Fibroblast of pulmonary artery (primary cell): ENCODE measurements around the gene IGF2R.
"Not testable (repeated sequence)": the region's sequence is repeated elsewhere in the genome, so short reads cannot be mapped to it uniquely, and the experiment has no call there.

Experiments
- DNase-seq: peaks from one replicate; pipeline ENCODE4 v3.0.0-alpha.2; 2010; ENCODE audit warnings: low read depth
- H3K4me3 ChIP-seq: replicated peaks from 2 replicates; pipeline ENCODE4 v1.5.1; 2011; ENCODE audit warnings: low read depth, mild to moderate bottlenecking, control low read depth, low read length, moderate library complexity
- TF ChIP-seq, protein P1 (sequence below): IDR thresholded peaks from 2 replicates; pipeline ENCODE4 v1.5.1; 2011; ENCODE audit warnings: mild to moderate bottlenecking, control low read depth, low read length, inconsistent platforms; ENCODE audit errors: missing control alignments

The IGF2R gene

GRCh38 chr6:160111806-160112205, 142.9 kb downstream of the IGF2R start:
- DNase-seq = no peak
- no peak overlapping the region for H3K4me3 ChIP-seq
- TF ChIP-seq, protein P1, sequence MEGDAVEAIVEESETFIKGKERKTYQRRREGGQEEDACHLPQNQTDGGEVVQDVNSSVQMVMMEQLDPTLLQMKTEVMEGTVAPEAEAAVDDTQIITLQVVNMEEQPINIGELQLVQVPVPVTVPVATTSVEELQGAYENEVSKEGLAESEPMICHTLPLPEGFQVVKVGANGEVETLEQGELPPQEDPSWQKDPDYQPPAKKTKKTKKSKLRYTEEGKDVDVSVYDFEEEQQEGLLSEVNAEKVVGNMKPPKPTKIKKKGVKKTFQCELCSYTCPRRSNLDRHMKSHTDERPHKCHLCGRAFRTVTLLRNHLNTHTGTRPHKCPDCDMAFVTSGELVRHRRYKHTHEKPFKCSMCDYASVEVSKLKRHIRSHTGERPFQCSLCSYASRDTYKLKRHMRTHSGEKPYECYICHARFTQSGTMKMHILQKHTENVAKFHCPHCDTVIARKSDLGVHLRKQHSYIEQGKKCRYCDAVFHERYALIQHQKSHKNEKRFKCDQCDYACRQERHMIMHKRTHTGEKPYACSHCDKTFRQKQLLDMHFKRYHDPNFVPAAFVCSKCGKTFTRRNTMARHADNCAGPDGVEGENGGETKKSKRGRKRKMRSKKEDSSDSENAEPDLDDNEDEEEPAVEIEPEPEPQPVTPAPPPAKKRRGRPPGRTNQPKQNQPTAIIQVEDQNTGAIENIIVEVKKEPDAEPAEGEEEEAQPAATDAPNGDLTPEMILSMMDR = no peak

DNA sequence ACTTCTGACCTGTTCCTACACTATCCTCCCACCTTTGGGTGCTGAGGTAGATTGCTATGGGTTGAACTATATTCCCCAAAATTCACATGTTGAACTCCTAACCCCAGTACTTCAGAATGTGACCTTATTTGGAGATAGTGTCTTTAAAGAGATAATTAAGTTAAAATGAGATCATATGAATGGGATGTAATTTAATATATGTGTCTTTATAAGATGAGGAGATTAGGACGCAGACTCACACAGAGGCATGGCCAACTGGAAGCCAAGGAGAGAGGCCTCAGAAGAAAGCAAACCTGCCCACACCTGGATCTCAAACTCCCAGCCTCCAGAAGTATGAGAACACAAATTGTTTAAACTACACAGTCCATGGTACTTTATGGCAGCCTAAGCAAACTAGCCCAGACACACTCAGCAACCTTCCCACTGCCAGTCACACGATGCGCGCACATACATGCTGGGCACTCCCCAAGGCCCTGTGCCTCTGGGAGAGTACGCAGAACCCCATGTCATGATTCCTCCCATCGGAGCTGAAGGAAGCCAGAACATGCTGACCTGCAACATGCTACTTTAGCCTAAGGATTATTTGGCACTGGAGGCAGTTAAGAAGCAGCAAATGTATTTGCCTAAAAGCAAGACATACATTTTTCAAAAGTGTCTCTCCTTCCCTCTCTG, 143.9 kb downstream of the IGF2R start:
- DNase-seq = no peak
- no peak overlapping the region for H3K4me3 ChIP-seq
- TF ChIP-seq, protein P1 = no peak

- DNase-seq = not testable (repeated sequence)
These were observed 145.7 kb downstream of the IGF2R start for GRCh38 chr6:160114536-160114935.

DNA sequence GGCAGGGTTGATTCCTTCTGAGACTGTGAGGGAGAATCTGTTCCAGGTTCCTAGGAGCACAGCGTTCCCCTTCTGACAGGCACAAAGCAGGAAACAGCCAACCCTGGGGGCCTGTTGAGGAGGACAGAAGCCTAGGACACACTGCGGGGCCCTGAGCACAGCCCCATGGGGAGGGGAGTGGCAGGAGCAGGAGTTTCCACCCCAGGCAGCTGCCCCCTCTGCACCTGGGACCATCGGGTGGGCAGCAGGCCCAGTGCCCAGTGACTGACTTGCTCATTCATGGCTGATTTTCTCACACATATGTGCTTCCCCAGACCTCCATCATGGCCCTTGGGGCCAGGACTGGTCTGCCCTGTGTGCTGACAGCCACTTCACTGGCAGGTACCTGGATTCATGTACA, 146.5 kb downstream of the IGF2R start:
- no peak for DNase-seq
- TF ChIP-seq, protein P1 = no peak

More at GRCh38 chr6:160114536-160114935, 145.7 kb downstream of the IGF2R start:
- H3K4me3 ChIP-seq = not testable (repeated sequence)

DNA sequence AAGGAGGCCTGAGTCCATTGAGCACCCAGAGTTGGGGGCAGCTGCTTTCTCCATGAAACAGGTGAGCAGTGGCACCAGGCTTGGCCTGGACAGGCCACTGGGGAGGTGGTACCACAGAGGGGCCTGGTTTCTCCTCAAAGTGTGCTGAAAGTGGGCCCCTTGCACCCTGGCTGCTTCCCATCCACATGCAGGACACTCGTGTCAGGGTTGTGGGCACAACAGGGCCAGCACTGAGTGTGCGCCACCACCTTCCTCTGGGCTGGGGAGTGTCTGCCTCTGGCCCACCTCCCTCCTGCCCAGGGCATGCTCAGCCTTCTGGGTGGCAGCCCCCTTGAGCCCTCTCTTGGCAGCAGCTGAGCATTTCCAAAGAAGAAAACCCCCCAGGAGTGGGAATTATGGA, 147.5 kb downstream of the IGF2R start:
- TF ChIP-seq, protein P1 = no peak

More for the DNA sequence above, 146.5 kb downstream of the IGF2R start:
- H3K4me3 ChIP-seq = no peak overlapping the region

DNA sequence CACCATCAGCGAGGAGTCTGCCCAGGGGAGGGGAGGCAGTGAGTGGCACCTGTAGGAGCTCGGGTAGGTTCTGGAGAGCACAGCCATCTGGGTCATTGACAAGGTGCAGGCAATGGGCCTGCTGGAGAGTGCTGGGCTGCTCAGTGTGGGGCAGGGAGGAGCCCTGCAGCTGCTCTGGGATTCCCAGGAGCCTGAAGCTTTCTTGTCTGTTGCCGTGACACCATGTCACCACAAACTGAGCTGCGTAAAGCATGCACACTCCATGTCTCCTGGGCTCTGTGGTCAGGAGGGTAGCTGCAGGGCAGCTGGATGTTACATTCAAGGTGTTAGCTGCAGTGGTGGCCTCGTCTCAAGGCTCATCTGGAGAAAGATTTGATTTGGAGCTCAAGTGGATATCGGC, 148.3 kb downstream of the IGF2R start:
- TF ChIP-seq, protein P1 = no peak
- DNase-seq = no peak
- no peak overlapping the region for H3K4me3 ChIP-seq

More for the DNA sequence above, 147.5 kb downstream of the IGF2R start:
- DNase-seq = no peak
- H3K4me3 ChIP-seq = no peak overlapping the region

DNA sequence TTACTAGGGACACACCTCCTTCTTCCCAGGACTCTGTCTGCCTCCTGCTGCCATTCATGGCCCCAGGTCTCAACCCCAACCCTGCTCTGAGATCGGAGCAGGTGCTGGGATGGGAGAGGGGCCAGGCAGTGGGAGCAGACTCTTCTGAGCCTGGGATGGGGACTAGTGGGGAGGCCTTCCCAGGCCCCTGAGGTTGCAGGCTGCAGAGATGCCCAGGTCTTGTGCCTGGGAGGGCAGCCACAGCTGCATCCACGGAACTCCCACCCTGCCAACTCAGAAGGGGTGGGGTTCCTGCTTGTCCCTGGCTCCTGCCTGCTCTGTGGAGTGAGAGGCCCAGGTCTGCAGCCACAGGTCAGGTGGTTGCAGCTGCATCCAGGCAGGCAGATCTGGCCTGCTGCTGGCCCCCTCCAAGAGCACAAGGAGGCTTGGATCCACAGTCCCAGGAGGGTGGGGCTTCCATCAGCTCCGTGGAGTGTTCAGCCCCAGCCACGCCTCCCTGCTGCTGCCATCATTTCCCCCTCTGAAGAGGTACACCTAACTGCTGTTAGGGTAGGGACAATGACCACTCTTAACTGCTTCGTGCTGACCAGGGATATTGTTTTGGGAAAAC, 149.8 kb downstream of the IGF2R start:
- TF ChIP-seq, protein P1 = no peak
- DNase-seq = no peak

More for the DNA sequence above, 149.8 kb downstream of the IGF2R start:
- no peak overlapping the region for H3K4me3 ChIP-seq
